Chondrocyte (in vitro differentiated cells): ENCODE results near the gene SEC61B. TPM values are rescaled to one million over a fixed set of nuclear protein-coding genes. Genes with fewer than 3 reads are reported as not detected.

Experiments
- DNase-seq: peaks from one replicate; pipeline ENCODE4 v3.0.0; 2021; ENCODE audit warnings: mixed read lengths, low spot score
- H3K27ac Mint-ChIP-seq: one replicate; pipeline ENCODE4 v1.8.0; 2021; ENCODE audit warnings: mild to moderate bottlenecking, moderate library complexity, mixed read lengths; ENCODE audit not compliant: unreplicated experiment
- H3K27me3 Mint-ChIP-seq: 2 replicates; pipeline ENCODE4 v1.8.0; 2021; ENCODE audit warnings: low read depth, mixed read lengths
- H3K36me3 Mint-ChIP-seq: 2 replicates; pipeline ENCODE4 v1.8.0; 2021; ENCODE audit warnings: low read depth, mixed read lengths
- H3K4me1 Mint-ChIP-seq: 2 replicates; pipeline ENCODE4 v1.8.0; 2021; ENCODE audit warnings: low read depth, mild to moderate bottlenecking, mixed read lengths
- H3K4me3 Mint-ChIP-seq: one replicate; pipeline ENCODE4 v1.8.0; 2021; ENCODE audit warnings: mild to moderate bottlenecking, moderate library complexity, mixed read lengths; ENCODE audit not compliant: unreplicated experiment
- H3K9me3 Mint-ChIP-seq: 2 replicates; pipeline ENCODE4 v1.8.0; 2021; ENCODE audit warnings: low read depth, mixed read lengths
- total RNA-seq: library from RNA; stranded (reverse); gene quantifications from 3 replicates; pipeline ENCODE4 v1.2.1, GENCODE V29; 2021
- TF ChIP-seq, protein P1 (sequence below): fragments of 200-600 bp; sonication (generic); IDR thresholded peaks from 2 replicates; pipeline ENCODE4 v1.5.0; 2021; ENCODE audit warnings: antibody characterized with exemption, mild to moderate bottlenecking, moderate library complexity

The SEC61B gene
- total RNA-seq, 1 donor from 2014 or later, result 167 TPM

- TF ChIP-seq, protein P1, sequence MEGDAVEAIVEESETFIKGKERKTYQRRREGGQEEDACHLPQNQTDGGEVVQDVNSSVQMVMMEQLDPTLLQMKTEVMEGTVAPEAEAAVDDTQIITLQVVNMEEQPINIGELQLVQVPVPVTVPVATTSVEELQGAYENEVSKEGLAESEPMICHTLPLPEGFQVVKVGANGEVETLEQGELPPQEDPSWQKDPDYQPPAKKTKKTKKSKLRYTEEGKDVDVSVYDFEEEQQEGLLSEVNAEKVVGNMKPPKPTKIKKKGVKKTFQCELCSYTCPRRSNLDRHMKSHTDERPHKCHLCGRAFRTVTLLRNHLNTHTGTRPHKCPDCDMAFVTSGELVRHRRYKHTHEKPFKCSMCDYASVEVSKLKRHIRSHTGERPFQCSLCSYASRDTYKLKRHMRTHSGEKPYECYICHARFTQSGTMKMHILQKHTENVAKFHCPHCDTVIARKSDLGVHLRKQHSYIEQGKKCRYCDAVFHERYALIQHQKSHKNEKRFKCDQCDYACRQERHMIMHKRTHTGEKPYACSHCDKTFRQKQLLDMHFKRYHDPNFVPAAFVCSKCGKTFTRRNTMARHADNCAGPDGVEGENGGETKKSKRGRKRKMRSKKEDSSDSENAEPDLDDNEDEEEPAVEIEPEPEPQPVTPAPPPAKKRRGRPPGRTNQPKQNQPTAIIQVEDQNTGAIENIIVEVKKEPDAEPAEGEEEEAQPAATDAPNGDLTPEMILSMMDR, result no peak
- no peak for DNase-seq
- H3K4me3 Mint-ChIP-seq, result no peak overlapping the region
- no peaks in the 10 kb centered on the region for H3K36me3 Mint-ChIP-seq
- H3K27me3 Mint-ChIP-seq, result no peaks in the 10 kb centered on the region
- no peaks in the 10 kb centered on the region for H3K4me1 Mint-ChIP-seq
- peaks cover 5% of the 10 kb centered on the region for H3K9me3 Mint-ChIP-seq
- no peak overlapping the region for H3K27ac Mint-ChIP-seq
Measured at GRCh38 chr9:99201603-99202002, 20.5 kb upstream of the SEC61B start.

GRCh38 chr9:99210572-99210971, 11.5 kb upstream of the SEC61B start:
- TF ChIP-seq, protein P1, result no peak
- Mint-ChIP-seq H3K36me3 (peaks cover 19% of the 10 kb centered on the region), H3K9me3 (peaks cover 42% of the 10 kb centered on the region), H3K4me3 (no peak overlapping the region), H3K27me3 (no peaks in the 10 kb centered on the region), H3K4me1 (no peaks in the 10 kb centered on the region), H3K27ac (no peak overlapping the region)
- DNase-seq, result no peak

GRCh38 chr9:99211746-99212145, 10.3 kb upstream of the SEC61B start:
- Mint-ChIP-seq H3K27ac (no peak overlapping the region), H3K36me3 (peaks cover 23% of the 10 kb centered on the region), H3K27me3 (no peaks in the 10 kb centered on the region), H3K4me3 (no peak overlapping the region), H3K4me1 (no peaks in the 10 kb centered on the region), H3K9me3 (peaks cover 39% of the 10 kb centered on the region)
- TF ChIP-seq, protein P1, result no peak
- no peak for DNase-seq

DNA sequence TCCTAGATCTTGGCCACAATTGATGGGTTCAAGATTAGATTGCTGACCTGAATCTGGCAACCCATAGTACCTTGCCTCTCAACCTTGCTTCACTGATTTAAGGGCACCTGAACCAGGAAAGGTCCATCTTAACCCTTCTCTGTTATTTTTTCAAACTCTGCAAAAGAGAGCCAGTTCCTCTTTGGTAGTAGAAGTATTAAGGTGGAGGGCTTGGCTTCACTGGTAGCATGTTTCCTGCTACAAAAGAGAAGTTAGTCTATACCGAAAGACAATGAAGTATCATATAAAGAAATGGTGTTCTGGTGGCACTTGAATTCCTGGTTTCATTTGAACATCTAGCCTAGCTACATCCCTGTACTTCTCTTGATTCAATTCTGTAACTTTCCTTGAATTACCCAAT, 8.9 kb upstream of the SEC61B start:
- TF ChIP-seq, protein P1, result no peak
- Mint-ChIP-seq H3K4me1 (peaks cover 5% of the 10 kb centered on the region), H3K9me3 (peaks cover 26% of the 10 kb centered on the region), H3K27me3 (no peaks in the 10 kb centered on the region), H3K36me3 (peaks cover 33% of the 10 kb centered on the region), H3K4me3 (no peak overlapping the region), H3K27ac (no peak overlapping the region)
- no peak for DNase-seq

DNA sequence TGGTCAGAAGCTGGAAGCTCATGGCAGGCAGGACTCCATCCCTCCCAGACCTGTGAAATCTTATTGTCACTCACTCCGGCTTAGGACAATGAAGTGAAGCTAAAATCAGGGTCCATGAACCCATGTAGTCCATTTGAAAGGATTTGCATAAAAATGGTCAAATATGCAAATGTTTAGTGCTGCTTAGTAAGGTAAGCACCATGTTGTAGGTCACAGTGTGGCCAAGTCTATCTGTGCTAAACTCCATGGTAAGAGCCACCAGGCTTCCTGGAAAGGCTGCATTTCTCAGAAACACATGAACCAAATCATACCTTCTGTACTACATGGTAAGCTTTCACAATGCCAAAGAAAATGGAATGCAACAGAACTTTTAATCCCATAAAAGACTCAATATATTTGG, 6.0 kb upstream of the SEC61B start:
- no peak overlapping the region for H3K4me3 Mint-ChIP-seq
- H3K36me3 Mint-ChIP-seq, result peaks cover 29% of the 10 kb centered on the region
- TF ChIP-seq, protein P1, result no peak
- H3K27me3 Mint-ChIP-seq, result no peaks in the 10 kb centered on the region
- H3K27ac Mint-ChIP-seq, result no peak overlapping the region
- no peak for DNase-seq
- peaks cover 5% of the 10 kb centered on the region for H3K9me3 Mint-ChIP-seq
- peaks cover 24% of the 10 kb centered on the region for H3K4me1 Mint-ChIP-seq
